ENCODE measurements around the gene RAE1.
"Not testable (repeated sequence)": the region's sequence is repeated elsewhere in the genome, so short reads cannot be mapped to it uniquely, and the experiment has no call there.

Gene RAE1

GRCh38 chr20:57417051-57417689 lies 66.1 kb downstream of the RAE1 start:
- DNase-seq: no peak

GRCh38 chr20:57417830-57418780 lies 67.0 kb downstream of the RAE1 start:
- no peak for DNase-seq

GRCh38 chr20:57419479-57419878 lies 68.4 kb downstream of the RAE1 start:
- not testable (repeated sequence) for DNase-seq

- no peak for DNase-seq
These were observed 69.7 kb downstream of the RAE1 start for GRCh38 chr20:57420571-57421252.

GRCh38 chr20:57421253-57422220 lies 70.5 kb downstream of the RAE1 start:
- no peak for DNase-seq

GRCh38 chr20:57422254-57422653 lies 71.2 kb downstream of the RAE1 start:
- no peak for DNase-seq

- no peak for DNase-seq
These were observed 74.3 kb downstream of the RAE1 start for GRCh38 chr20:57425150-57426013.

GRCh38 chr20:57426271-57426689 lies 75.2 kb downstream of the RAE1 start:
- DNase-seq: no peak

GRCh38 chr20:57426831-57427230 lies 75.8 kb downstream of the RAE1 start:
- DNase-seq: no peak

- DNase-seq: no peak
These were observed 77.5 kb downstream of the RAE1 start for GRCh38 chr20:57428324-57429158.

Data from CD4-positive, alpha-beta T cell treated with Interleukin-21 for 1 hour (primary cell).